HG03457 (cell line): Measurements from ENCODE around the gene ZFPL1.
"Not testable (repeated sequence)": the region's sequence is repeated elsewhere in the genome, so short reads cannot be mapped to it uniquely, and the experiment has no call there.

Experiments
- ATAC-seq: cut with Tn5 transposase; IDR thresholded peaks from one replicate; pipeline ENCODE4 v1.9.1; 2021; ENCODE audit warnings: moderate number of reproducible peaks; ENCODE audit not compliant: unreplicated experiment

The ZFPL1 gene

GRCh38 chr11:65113361-65113756 is 29.3 kb downstream of the ZFPL1 start:
- ATAC-seq: no peak

- no peak for ATAC-seq
These were observed 29.8 kb downstream of the ZFPL1 start for GRCh38 chr11:65113839-65114238.

- ATAC-seq: no peak
These were observed 30.6 kb downstream of the ZFPL1 start for GRCh38 chr11:65114538-65115171.

- ATAC-seq: no peak
These were observed 31.5 kb downstream of the ZFPL1 start for GRCh38 chr11:65115361-65116082.

GRCh38 chr11:65116370-65117205 is 32.6 kb downstream of the ZFPL1 start:
- no peak for ATAC-seq

GRCh38 chr11:65117206-65118096 is 33.4 kb downstream of the ZFPL1 start, which contains the start of gene ZNHIT2:
Gene ZNHIT2 (minus strand): TSS chr11:65117701. CDS start chr11:65117653, 48 bp downstream.
- peak; percentile 42 for ATAC-seq

- ATAC-seq: no peak
These were observed 34.2 kb downstream of the ZFPL1 start for GRCh38 chr11:65118097-65118837.

GRCh38 chr11:65118891-65119669 is 35.1 kb downstream of the ZFPL1 start:
- ATAC-seq: not testable (repeated sequence)

- ATAC-seq: no peak
These were observed 35.6 kb downstream of the ZFPL1 start for GRCh38 chr11:65119670-65119995.

GRCh38 chr11:65120831-65121230 is 36.8 kb downstream of the ZFPL1 start:
- ATAC-seq: no peak

- ATAC-seq: no peak
These were observed 37.4 kb downstream of the ZFPL1 start for GRCh38 chr11:65121447-65121864.

- ATAC-seq: peak; percentile 49
These were observed 38.1 kb downstream of the ZFPL1 start, which contains the start of the genes FAU and MRPL49 for GRCh38 chr11:65121865-65122696. Gene FAU (minus strand): TSS chr11:65122134. CDS start chr11:65121813, 321 bp downstream. Gene MRPL49 (plus strand): TSS chr11:65122321. CDS start chr11:65122347, 26 bp downstream.

GRCh38 chr11:65124480-65125196 is 40.6 kb downstream of the ZFPL1 start:
- no peak for ATAC-seq

GRCh38 chr11:65125197-65126056 is 41.4 kb downstream of the ZFPL1 start:
- ATAC-seq: no peak

- ATAC-seq: no peak
These were observed 42.7 kb downstream of the ZFPL1 start for GRCh38 chr11:65126624-65127274.
